K562 (cell line): ENCODE results near the gene MECP2. TPM values are rescaled to one million over a fixed set of nuclear protein-coding genes. Genes with fewer than 3 reads are reported as not detected.
A peak's percentile ranks its signal among the peaks of the same experiment; 100 is the strongest.

ENCODE experiments used
- AFF4 ChIP-seq: sonication (generic); formaldehyde crosslinking; IDR thresholded peaks from 2 replicates; pipeline ENCODE4 v1.8.0; 2023; ENCODE audit warnings: mild to moderate bottlenecking, missing genetic modification reagents
- BRCA1 ChIP-seq, 2 experiments: fragments of 450-650 bp in 1 of 2; sonication (generic) in 1 of 2; formaldehyde crosslinking in 1 of 2; IDR thresholded peaks; 2 replicates each; pipeline versions ENCODE4 v1.5.0 to v1.6.1; 2017 to 2020; ENCODE audit warnings: mild to moderate bottlenecking in 1 of 2, missing genetic modification reagents in 1 of 2
- E4F1 ChIP-seq: fragments of 250-450 bp; sonication (Bioruptor Pico); IDR thresholded peaks from 2 replicates; pipeline ENCODE4 v1.5.0; 2021; ENCODE audit warnings: mild to moderate bottlenecking, borderline replicate concordance
- MITF ChIP-seq: IDR thresholded peaks from 2 replicates; pipeline ENCODE4 v1.6.1; 2014; ENCODE audit warnings: antibody characterized with exemption
- NONO ChIP-seq, 2 experiments: fragments of 200-400 bp in 1 of 2; fragments of 450-650 bp in 1 of 2; formaldehyde crosslinking in 1 of 2; IDR thresholded peaks; 2 replicates each; pipeline ENCODE4 v1.6.1; 2017; ENCODE audit warnings: low read depth in 2 of 2, mild to moderate bottlenecking in 2 of 2, moderate library complexity in 2 of 2, low read length in 1 of 2
- RAD51 ChIP-seq: fragments of 450-650 bp; IDR thresholded peaks from 2 replicates; pipeline ENCODE4 v1.7.1; 2016; ENCODE audit warnings: low read depth, mild to moderate bottlenecking, borderline replicate concordance
- SRF ChIP-seq, 2 experiments: fragments of 250-450, 450-650 bp in 1 of 2; sonication (Bioruptor Pico) in 1 of 2; sonication (generic) in 1 of 2; formaldehyde crosslinking; IDR thresholded peaks; 2 replicates each; pipeline versions ENCODE4 v1.5.0 to v1.5.1; 2020 to 2022; ENCODE audit warnings: mild to moderate bottlenecking in 1 of 2, missing genetic modification reagents in 1 of 2
- SRSF7 ChIP-seq: fragments of 200-400 bp; formaldehyde crosslinking; optimal IDR thresholded peaks from 2 replicates; pipeline ENCODE3; 2017; ENCODE audit warnings: mild to moderate bottlenecking, low read depth, low read length
- ZNF436 ChIP-seq: fragments of 250-450, 450-650 bp; sonication (Bioruptor Pico); formaldehyde crosslinking; IDR thresholded peaks from 2 replicates; pipeline ENCODE4 v1.7.0; 2020; ENCODE audit warnings: mild to moderate bottlenecking
- ZNF76 ChIP-seq: fragments of 250-450 bp; sonication (Bioruptor Pico); IDR thresholded peaks from 2 replicates; pipeline ENCODE4 v1.4.0; 2020; ENCODE audit warnings: mild to moderate bottlenecking, moderate library complexity, borderline replicate concordance
- polyA plus RNA-seq, 8 experiments: library from polyadenylated mRNA; depleted of rRNA in 4 of 8; stranded (reverse) in 5 of 8; unstranded in 3 of 8; fragments of >200 nt; fragmentation: Nextera tagmentation in 2 of 8; fragmentation: Illumina TruSeq in 1 of 8; extraction: Ambion mirVana in 2 of 8; extraction: Trizol in 1 of 8; gene quantifications; 2 replicates each; pipeline versions ENCODE4 v1.2.1 to v1.2.3, GENCODE V29; 2011 to 2014; ENCODE audit warnings: inconsistent platforms in 1 of 8, missing spikeins in 1 of 8
- total RNA-seq, 7 experiments: library from RNA; depleted of rRNA in 6 of 7; stranded (reverse); fragments of >200 nt in 6 of 7; fragmentation: Illumina TruSeq in 2 of 7; extraction: Trizol in 2 of 7; gene quantifications; 2 replicates each; pipeline versions ENCODE4 v1.2.1 to v1.2.3, GENCODE V29; 2011 to 2021; ENCODE audit warnings: low replicate concordance in 1 of 7
- TF ChIP-seq, protein P1 (sequence below): fragments of 450-650 bp; IDR thresholded peaks from 2 replicates; pipeline ENCODE4 v1.7.0; 2016; ENCODE audit warnings: borderline replicate concordance
- TF ChIP-seq, protein P2 (sequence below): fragments of 450-650 bp; IDR thresholded peaks from 2 replicates; pipeline ENCODE4 v1.6.1; 2018; ENCODE audit warnings: mild to moderate bottlenecking, low read depth; ENCODE audit not compliant: partially characterized antibody
- TF ChIP-seq, protein P3 (sequence below): fragments of 450-650 bp; formaldehyde crosslinking; IDR thresholded peaks from 2 replicates; pipeline ENCODE4 v1.4.0; 2020; ENCODE audit warnings: mild to moderate bottlenecking

The MECP2 gene
- total and polyA plus RNA-seq, 9 of the 15 experiments (the other 6 are each of a cell fraction or from before 2014, with no cell fraction given): 2.1 to 50.9 (median 30.5) TPM

GRCh38 chrX:153972368-153973126, 125.0 kb downstream of the MECP2 start, which contains the start of gene TMEM187 (continued):
- TF ChIP-seq, protein P1, sequence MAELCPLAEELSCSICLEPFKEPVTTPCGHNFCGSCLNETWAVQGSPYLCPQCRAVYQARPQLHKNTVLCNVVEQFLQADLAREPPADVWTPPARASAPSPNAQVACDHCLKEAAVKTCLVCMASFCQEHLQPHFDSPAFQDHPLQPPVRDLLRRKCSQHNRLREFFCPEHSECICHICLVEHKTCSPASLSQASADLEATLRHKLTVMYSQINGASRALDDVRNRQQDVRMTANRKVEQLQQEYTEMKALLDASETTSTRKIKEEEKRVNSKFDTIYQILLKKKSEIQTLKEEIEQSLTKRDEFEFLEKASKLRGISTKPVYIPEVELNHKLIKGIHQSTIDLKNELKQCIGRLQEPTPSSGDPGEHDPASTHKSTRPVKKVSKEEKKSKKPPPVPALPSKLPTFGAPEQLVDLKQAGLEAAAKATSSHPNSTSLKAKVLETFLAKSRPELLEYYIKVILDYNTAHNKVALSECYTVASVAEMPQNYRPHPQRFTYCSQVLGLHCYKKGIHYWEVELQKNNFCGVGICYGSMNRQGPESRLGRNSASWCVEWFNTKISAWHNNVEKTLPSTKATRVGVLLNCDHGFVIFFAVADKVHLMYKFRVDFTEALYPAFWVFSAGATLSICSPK: no peak
- TF ChIP-seq BRCA1 (IDR thresholded peaks at IDR 0.05) (no peak), BRCA1 (CRISPR knock-in tag; IDR thresholded peaks at IDR 0.05) (no peak), SRF (CRISPR knock-in tag; IDR thresholded peaks at IDR 0.05) (no peak), ZNF76 (CRISPR knock-in tag) (no peak), NONO (IDR thresholded peaks at IDR 0.05; ENCODE audit: low read depth in 2 of 2, low read length in 1 of 2) (peak; percentile 13 to 57; a peak in 1 of 4 replicates), MITF (no peak), AFF4 (CRISPR knock-in tag) (no peak), E4F1 (CRISPR knock-in tag) (no peak), SRSF7 (no peak), RAD51 (no peak), ZNF436 (no peak)
- TF ChIP-seq, protein P2, sequence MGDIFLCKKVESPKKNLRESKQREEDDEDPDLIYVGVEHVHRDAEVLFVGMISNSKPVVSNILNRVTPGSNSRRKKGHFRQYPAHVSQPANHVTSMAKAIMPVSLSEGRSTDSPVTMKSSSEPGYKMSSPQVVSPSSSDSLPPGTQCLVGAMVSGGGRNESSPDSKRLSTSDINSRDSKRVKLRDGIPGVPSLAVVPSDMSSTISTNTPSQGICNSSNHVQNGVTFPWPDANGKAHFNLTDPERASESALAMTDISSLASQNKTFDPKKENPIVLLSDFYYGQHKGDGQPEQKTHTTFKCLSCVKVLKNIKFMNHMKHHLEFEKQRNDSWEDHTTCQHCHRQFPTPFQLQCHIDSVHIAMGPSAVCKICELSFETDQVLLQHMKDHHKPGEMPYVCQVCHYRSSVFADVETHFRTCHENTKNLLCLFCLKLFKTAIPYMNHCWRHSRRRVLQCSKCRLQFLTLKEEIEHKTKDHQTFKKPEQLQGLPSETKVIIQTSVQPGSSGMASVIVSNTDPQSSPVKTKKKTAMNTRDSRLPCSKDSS: no peak
- TF ChIP-seq, protein P3, sequence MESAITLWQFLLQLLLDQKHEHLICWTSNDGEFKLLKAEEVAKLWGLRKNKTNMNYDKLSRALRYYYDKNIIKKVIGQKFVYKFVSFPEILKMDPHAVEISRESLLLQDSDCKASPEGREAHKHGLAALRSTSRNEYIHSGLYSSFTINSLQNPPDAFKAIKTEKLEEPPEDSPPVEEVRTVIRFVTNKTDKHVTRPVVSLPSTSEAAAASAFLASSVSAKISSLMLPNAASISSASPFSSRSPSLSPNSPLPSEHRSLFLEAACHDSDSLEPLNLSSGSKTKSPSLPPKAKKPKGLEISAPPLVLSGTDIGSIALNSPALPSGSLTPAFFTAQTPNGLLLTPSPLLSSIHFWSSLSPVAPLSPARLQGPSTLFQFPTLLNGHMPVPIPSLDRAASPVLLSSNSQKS (CRISPR knock-in tag): no peak
